H1 (cell line): Measurements from ENCODE around the gene NUTM1. TPM values are rescaled to one million over a fixed set of nuclear protein-coding genes. Genes with fewer than 3 reads are reported as not detected.
A peak's percentile ranks its signal among the peaks of the same experiment; 100 is the strongest.

Source experiments
- ASH2L ChIP-seq: fragments of 200-600, 300-600 bp; sonication (generic); IDR thresholded peaks from one replicate; pipeline ENCODE4 v1.7.1; 2017; ENCODE audit warnings: low read length
- BACH1 ChIP-seq: IDR thresholded peaks from 2 replicates; pipeline ENCODE4 v1.6.1; 2012; ENCODE audit warnings: low read length, improper control_type of control experiment
- EGR1 ChIP-seq: IDR thresholded peaks from 2 replicates; pipeline ENCODE4 v1.6.1; 2011; ENCODE audit warnings: low read depth, low read length, borderline replicate concordance
- KDM5A ChIP-seq: fragments of 200-600 bp; IDR thresholded peaks from 2 replicates; pipeline ENCODE4 v1.7.1; 2012; ENCODE audit warnings: mild to moderate bottlenecking, low read length, inconsistent platforms, mixed read lengths
- SIN3A ChIP-seq, 2 experiments: IDR thresholded peaks in 1 of 2; conservative IDR thresholded peaks in 1 of 2; 2 replicates each; pipeline ENCODE4 v1.6.1; 2011 to 2012; ENCODE audit warnings: low read length in 2 of 2, improper control_type of control experiment in 1 of 2, low read depth in 1 of 2, mild to moderate bottlenecking in 1 of 2
- TEAD4 ChIP-seq: IDR thresholded peaks from 2 replicates; pipeline ENCODE4 v1.6.1; 2012; ENCODE audit warnings: low read depth, low read length, inconsistent platforms, mixed read lengths
- polyA plus RNA-seq, 7 experiments: library from polyadenylated mRNA; depleted of rRNA in 3 of 7; stranded (reverse) in 5 of 7; unstranded in 2 of 7; fragments of >200 nt in 5 of 7; fragments of 200-250 nt in 2 of 7; gene quantifications; 1 replicate in 5 of 7; 2 replicates in 1 of 7; 4 replicates in 1 of 7; pipeline versions ENCODE4 v1.2.1 to v1.2.3, GENCODE V29; 2011 to 2013; ENCODE audit warnings: missing spikeins in 2 of 7, mixed read lengths in 2 of 7
- total RNA-seq: library from RNA; stranded (reverse); fragmentation: NEBNext Ultra II Directional; extraction: Animal tissue kit (Norgen Biotek cat#: 25700); gene quantifications from 2 replicates; pipeline ENCODE4 v1.2.1, GENCODE V29; 2021
- TF ChIP-seq, protein P1 (sequence below), 3 experiments: IDR thresholded peaks; 1 replicate in 2 of 3; 2 replicates in 1 of 3; pipeline versions ENCODE4 v1.5.1 to v1.6.1; 2011; ENCODE audit warnings: low read length in 3 of 3, mild to moderate bottlenecking in 3 of 3, inconsistent platforms in 2 of 3, low read depth in 1 of 3, moderate library complexity in 1 of 3; ENCODE audit not compliant: insufficient read depth in 1 of 3; ENCODE audit errors: control extremely low read depth in 1 of 3
- TF ChIP-seq, protein P2 (sequence below): IDR thresholded peaks from 2 replicates; pipeline ENCODE4 v1.6.1; 2012; ENCODE audit warnings: inconsistent platforms

Gene NUTM1
- total and polyA plus RNA-seq, 2 of the 8 experiments (the other 6 are each of a cell fraction or from before 2014, with no cell fraction given), result 0.39 to 0.60 TPM

DNA sequence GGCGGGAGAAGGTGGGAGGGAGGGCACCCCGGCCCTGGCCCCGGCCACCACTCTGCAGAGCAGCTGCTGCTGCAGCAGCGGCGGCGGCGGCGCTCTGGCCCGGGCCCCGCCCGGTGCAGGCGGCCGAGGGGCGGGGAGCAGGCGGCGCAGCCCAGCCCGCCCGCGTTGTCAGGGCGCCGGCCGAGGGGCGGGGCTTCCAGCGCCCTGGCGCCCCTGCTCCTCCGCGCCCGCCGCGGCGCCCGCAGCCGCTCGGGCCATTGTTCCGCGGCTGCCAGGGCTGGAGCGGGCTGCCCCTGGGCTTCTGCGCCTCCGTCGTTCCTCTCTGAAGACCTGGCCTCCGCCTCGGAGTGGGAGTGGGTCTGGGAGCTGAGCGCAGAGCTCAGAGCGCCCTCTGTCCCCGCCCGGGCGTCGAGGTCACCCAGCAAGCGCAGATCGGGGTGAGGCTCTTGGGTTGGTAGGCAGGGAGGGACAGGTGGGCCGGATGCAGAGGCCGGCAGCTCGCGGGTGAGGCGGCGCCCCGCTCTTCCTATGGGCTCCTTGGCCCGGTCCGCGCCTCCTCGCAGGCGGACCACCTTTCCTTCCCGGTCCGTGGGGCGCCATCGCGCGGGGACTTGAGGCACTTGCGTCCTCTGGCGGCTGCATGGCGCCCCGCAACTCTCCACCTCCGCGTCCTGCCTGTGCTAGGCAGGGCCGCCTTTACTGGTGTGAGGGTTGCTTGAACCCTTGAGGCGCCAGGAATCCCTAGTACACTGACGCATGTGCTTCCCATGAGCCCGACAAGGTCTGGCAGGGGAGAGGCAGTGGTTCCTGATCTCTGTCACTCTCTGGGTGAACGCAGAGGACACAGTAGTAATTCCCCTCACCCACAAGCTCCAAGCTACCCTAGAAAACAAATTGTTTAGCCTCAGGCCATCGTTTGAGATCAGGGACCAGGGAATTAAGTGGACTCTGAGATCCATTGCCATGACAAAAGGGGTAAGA is 24.3 kb downstream of the NUTM1 start, which contains the start of gene LPCAT4 (continued):
- TF ChIP-seq, protein P1, sequence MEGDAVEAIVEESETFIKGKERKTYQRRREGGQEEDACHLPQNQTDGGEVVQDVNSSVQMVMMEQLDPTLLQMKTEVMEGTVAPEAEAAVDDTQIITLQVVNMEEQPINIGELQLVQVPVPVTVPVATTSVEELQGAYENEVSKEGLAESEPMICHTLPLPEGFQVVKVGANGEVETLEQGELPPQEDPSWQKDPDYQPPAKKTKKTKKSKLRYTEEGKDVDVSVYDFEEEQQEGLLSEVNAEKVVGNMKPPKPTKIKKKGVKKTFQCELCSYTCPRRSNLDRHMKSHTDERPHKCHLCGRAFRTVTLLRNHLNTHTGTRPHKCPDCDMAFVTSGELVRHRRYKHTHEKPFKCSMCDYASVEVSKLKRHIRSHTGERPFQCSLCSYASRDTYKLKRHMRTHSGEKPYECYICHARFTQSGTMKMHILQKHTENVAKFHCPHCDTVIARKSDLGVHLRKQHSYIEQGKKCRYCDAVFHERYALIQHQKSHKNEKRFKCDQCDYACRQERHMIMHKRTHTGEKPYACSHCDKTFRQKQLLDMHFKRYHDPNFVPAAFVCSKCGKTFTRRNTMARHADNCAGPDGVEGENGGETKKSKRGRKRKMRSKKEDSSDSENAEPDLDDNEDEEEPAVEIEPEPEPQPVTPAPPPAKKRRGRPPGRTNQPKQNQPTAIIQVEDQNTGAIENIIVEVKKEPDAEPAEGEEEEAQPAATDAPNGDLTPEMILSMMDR (IDR thresholded peaks at IDR 0.05; ENCODE audit: control extremely low read depth in 1 of 3, insufficient read depth in 1 of 3, low read depth in 1 of 3, low read length in 3 of 3), result peak; percentile 71 to 87 (median 72)
- TF ChIP-seq BACH1 (peak; percentile 89; the same call in 1 of the 2 replicates), EGR1 (peak; percentile 47; the same call in 1 of the 2 replicates), KDM5A (no peak), SIN3A (conservative IDR thresholded peaks at IDR 0.05 in 1 of 2, IDR thresholded peaks at IDR 0.05 in 1 of 2; ENCODE audit: low read depth in 1 of 2, low read length in 2 of 2) (peak in 1 of 2 experiments; percentile 24; a peak in 2 of 4 replicates), TEAD4 (0 out of 2 replicates have a peak, but pooled peaks have one; percentile 7), ASH2L (peak; percentile 57)
- TF ChIP-seq, protein P2, sequence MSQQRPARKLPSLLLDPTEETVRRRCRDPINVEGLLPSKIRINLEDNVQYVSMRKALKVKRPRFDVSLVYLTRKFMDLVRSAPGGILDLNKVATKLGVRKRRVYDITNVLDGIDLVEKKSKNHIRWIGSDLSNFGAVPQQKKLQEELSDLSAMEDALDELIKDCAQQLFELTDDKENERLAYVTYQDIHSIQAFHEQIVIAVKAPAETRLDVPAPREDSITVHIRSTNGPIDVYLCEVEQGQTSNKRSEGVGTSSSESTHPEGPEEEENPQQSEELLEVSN, result peak; percentile 66
